Keratinocyte (primary cell): Measurements from ENCODE around the gene CTNNA3. TPM values are rescaled to one million over a fixed set of nuclear protein-coding genes. Genes with fewer than 3 reads are reported as not detected.

Experiments
- DNase-seq: peaks from one replicate; pipeline ENCODE4 v3.0.0-alpha.2; 2011; ENCODE audit warnings: low read depth, missing footprints, low spot score
- FAIRE-seq: peaks from 2 replicates; lab custom pipeline; 2011; peaks lifted over from hg19 to GRCh38; lab: Jason Lieb, UNC
- H2AFZ ChIP-seq: 2 replicates; pipeline ENCODE4 v1.6.0; 2012; ENCODE audit warnings: low read length, control low read depth, inconsistent platforms; ENCODE audit not compliant: control insufficient read depth
- H3K27ac ChIP-seq: 2 replicates; pipeline ENCODE4 v1.5.1; 2011; ENCODE audit warnings: low read length; ENCODE audit not compliant: control insufficient read depth, insufficient read depth
- H3K27me3 ChIP-seq: 3 replicates; pipeline ENCODE4 v1.6.0; 2011; ENCODE audit warnings: low read length; ENCODE audit not compliant: control insufficient read depth, insufficient read depth; ENCODE audit errors: extremely low read depth
- H3K36me3 ChIP-seq, 2 experiments: 2 replicates in 1 of 2; 3 replicates in 1 of 2; pipeline ENCODE4 v1.5.1; 2011; ENCODE audit warnings: low read length in 2 of 2, mild to moderate bottlenecking in 1 of 2; ENCODE audit not compliant: control insufficient read depth in 2 of 2, insufficient read depth in 2 of 2; ENCODE audit errors: extremely low read depth in 1 of 2
- H3K4me1 ChIP-seq: 3 replicates; pipeline ENCODE4 v1.5.1; 2011; ENCODE audit warnings: low read length; ENCODE audit not compliant: control insufficient read depth, insufficient read depth; ENCODE audit errors: extremely low read depth
- H3K4me2 ChIP-seq: 3 replicates; pipeline ENCODE4 v1.6.0; 2011; ENCODE audit warnings: low read depth, low read length; ENCODE audit not compliant: control insufficient read depth, insufficient read depth; ENCODE audit errors: extremely low read depth
- H3K4me3 ChIP-seq, 3 experiments: fragments of 200-600 bp in 1 of 3; sonication (generic) in 1 of 3; 2 replicates in 2 of 3; 3 replicates in 1 of 3; pipeline ENCODE4 v1.5.1; 2011 to 2016; ENCODE audit warnings: low read length in 3 of 3, mild to moderate bottlenecking in 3 of 3, control low read depth in 2 of 3, inconsistent platforms in 1 of 3, low read depth in 1 of 3, mixed read lengths in 1 of 3, mixed run types in 1 of 3, moderate library complexity in 1 of 3; ENCODE audit not compliant: control insufficient read depth in 2 of 3, insufficient read depth in 2 of 3; ENCODE audit errors: extremely low read depth in 1 of 3
- H3K79me2 ChIP-seq: 2 replicates; pipeline ENCODE4 v1.6.0; 2012; ENCODE audit warnings: low read length; ENCODE audit not compliant: control insufficient read depth, insufficient read depth
- H3K9ac ChIP-seq: 3 replicates; pipeline ENCODE4 v1.6.0; 2011; ENCODE audit warnings: low read length; ENCODE audit not compliant: control insufficient read depth, insufficient read depth; ENCODE audit errors: extremely low read depth
- H3K9me1 ChIP-seq: 3 replicates; pipeline ENCODE4 v1.6.0; 2011; ENCODE audit warnings: low read length; ENCODE audit not compliant: control insufficient read depth, insufficient read depth; ENCODE audit errors: extremely low read depth
- H3K9me3 ChIP-seq: 2 replicates; pipeline ENCODE4 v1.5.1; 2012; ENCODE audit warnings: low read depth, low read length; ENCODE audit not compliant: control insufficient read depth
- H4K20me1 ChIP-seq: 3 replicates; pipeline ENCODE4 v1.6.0; 2011; ENCODE audit warnings: low read length; ENCODE audit not compliant: control insufficient read depth, insufficient read depth; ENCODE audit errors: extremely low read depth
- CTCF ChIP-seq, 3 experiments: IDR thresholded peaks in 1 of 3; conservative IDR thresholded peaks in 1 of 3; optimal IDR thresholded peaks in 1 of 3; 2 replicates in 2 of 3; 3 replicates in 1 of 3; pipeline versions ENCODE3 to v1.5.1; 2011; ENCODE audit warnings: low read length in 3 of 3, mild to moderate bottlenecking in 3 of 3, moderate library complexity in 2 of 3, control low read depth in 1 of 3, inconsistent platforms in 1 of 3; ENCODE audit not compliant: insufficient read depth in 2 of 3; ENCODE audit errors: extremely low read depth in 1 of 3
- EZH2 ChIP-seq: IDR thresholded peaks from one replicate; pipeline ENCODE4 v1.6.1; 2012; ENCODE audit warnings: inconsistent platforms, mild to moderate bottlenecking, low read length, moderate library complexity
- dilution Hi-C: fragments of 300-500 bp; cut with MboI; formaldehyde crosslinking; loops from one replicate; pipeline ENCODE4 v1.7.0; 2020; ENCODE audit warnings: low sequenced_read_pairs; ENCODE audit not compliant: extremely low pct_ligation_motif_present
- polyA plus RNA-seq, 5 experiments: library from polyadenylated mRNA; depleted of rRNA in 3 of 5; stranded (reverse) in 3 of 5; stranded (forward) in 1 of 5; unstranded in 1 of 5; fragments of >200 nt; gene quantifications; 1 replicate in 1 of 5; 2 replicates in 3 of 5; 3 replicates in 1 of 5; pipeline versions ENCODE4 v1.2.1 to v1.2.3, GENCODE V29; 2011 to 2012; ENCODE audit warnings: missing spikeins in 2 of 5, low read depth in 1 of 5, low replicate concordance in 1 of 5

Gene CTNNA3
- polyA plus RNA-seq, 1 donor (not counting 4 experiments of a cell fraction or from before 2014, with no cell fraction given): 0.01 TPM

- H3K4me2 ChIP-seq: no peak overlapping the region
- no peak overlapping the region for H3K4me3 ChIP-seq
- no peak overlapping the region for H3K9ac ChIP-seq
- H2AFZ ChIP-seq: no peak overlapping the region
- H3K27ac ChIP-seq: no peak overlapping the region
- H3K27me3 ChIP-seq: no peaks in the 10 kb centered on the region
- no peaks in the 10 kb centered on the region for H3K4me1 ChIP-seq
- dilution Hi-C loops: no loop called here
- DNase-seq (no peak), FAIRE-seq (no peak)
- TF ChIP-seq CTCF (optimal IDR thresholded peaks at IDR 0.05 in 1 of 3, IDR thresholded peaks at IDR 0.05 in 1 of 3, conservative IDR thresholded peaks at IDR 0.05 in 1 of 3; ENCODE audit: extremely low read depth in 1 of 3, insufficient read depth in 2 of 3, low read length in 3 of 3): no peak
- no peak for TF ChIP-seq EZH2
- H4K20me1 ChIP-seq: no peaks in the 10 kb centered on the region
- no peaks in the 10 kb centered on the region for H3K9me3 ChIP-seq
- no peaks in the 10 kb centered on the region for H3K9me1 ChIP-seq
- no peaks in the 10 kb centered on the region for H3K79me2 ChIP-seq
- no peaks in the 10 kb centered on the region for H3K36me3 ChIP-seq
Measured at GRCh38 chr10:66882271-66882670, 813.7 kb downstream of the CTNNA3 start.

- dilution Hi-C loops: no loop called here
- no peaks in the 10 kb centered on the region for H3K27me3 ChIP-seq
- H3K79me2 ChIP-seq: no peaks in the 10 kb centered on the region
- H3K9ac ChIP-seq: no peak overlapping the region
- H4K20me1 ChIP-seq: no peaks in the 10 kb centered on the region
- no peaks in the 10 kb centered on the region for H3K36me3 ChIP-seq
- no peaks in the 10 kb centered on the region for H3K9me1 ChIP-seq
- FAIRE-seq: no peak
- TF ChIP-seq CTCF (optimal IDR thresholded peaks at IDR 0.05 in 1 of 3, IDR thresholded peaks at IDR 0.05 in 1 of 3, conservative IDR thresholded peaks at IDR 0.05 in 1 of 3; ENCODE audit: extremely low read depth in 1 of 3, insufficient read depth in 2 of 3, low read length in 3 of 3) (no peak), EZH2 (no peak)
- no peak overlapping the region for H3K27ac ChIP-seq
- no peak overlapping the region for H2AFZ ChIP-seq
- no peak overlapping the region for H3K4me3 ChIP-seq
- no peak for DNase-seq
- no peaks in the 10 kb centered on the region for H3K9me3 ChIP-seq
- no peaks in the 10 kb centered on the region for H3K4me1 ChIP-seq
- no peak overlapping the region for H3K4me2 ChIP-seq
Measured at GRCh38 chr10:66881814-66882213, 814.2 kb downstream of the CTNNA3 start.
